ENCODE results near the gene CPVL.

DNA sequence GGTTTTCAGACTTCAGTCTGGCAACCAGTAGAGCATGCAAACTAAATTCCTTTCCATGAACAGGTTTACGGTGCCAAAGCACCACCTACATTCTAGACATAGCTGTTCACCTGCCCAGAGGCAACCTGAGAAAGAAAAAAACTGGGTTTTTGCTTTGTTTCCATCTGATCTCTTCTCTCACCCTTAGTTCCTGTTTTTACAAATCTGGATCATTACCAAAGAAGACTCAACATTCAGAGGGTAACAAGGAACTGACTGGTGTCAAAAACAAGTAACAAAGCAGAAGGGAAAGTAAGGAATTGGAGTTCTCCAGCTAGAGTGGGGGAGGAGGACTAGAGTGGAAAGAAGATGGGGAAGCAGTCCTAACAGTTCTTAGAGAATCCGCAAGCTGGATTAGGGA is 36.4 kb downstream of the CPVL start:
- no peak for TF ChIP-seq POLR2AphosphoS5 (IDR thresholded peaks at IDR 0.05; ENCODE audit: low read depth, low read length)
- TF ChIP-seq, protein P1, sequence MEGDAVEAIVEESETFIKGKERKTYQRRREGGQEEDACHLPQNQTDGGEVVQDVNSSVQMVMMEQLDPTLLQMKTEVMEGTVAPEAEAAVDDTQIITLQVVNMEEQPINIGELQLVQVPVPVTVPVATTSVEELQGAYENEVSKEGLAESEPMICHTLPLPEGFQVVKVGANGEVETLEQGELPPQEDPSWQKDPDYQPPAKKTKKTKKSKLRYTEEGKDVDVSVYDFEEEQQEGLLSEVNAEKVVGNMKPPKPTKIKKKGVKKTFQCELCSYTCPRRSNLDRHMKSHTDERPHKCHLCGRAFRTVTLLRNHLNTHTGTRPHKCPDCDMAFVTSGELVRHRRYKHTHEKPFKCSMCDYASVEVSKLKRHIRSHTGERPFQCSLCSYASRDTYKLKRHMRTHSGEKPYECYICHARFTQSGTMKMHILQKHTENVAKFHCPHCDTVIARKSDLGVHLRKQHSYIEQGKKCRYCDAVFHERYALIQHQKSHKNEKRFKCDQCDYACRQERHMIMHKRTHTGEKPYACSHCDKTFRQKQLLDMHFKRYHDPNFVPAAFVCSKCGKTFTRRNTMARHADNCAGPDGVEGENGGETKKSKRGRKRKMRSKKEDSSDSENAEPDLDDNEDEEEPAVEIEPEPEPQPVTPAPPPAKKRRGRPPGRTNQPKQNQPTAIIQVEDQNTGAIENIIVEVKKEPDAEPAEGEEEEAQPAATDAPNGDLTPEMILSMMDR (IDR thresholded peaks at IDR 0.05 in 2 of 3, conservative IDR thresholded peaks at IDR 0.05 in 1 of 3; ENCODE audit: borderline replicate concordance in 1 of 3, insufficient read depth in 1 of 3, low read depth in 2 of 3, low read length in 2 of 3): no peak
